ENCODE data around the gene CCPG1. TPM values are rescaled to one million over a fixed set of nuclear protein-coding genes. Genes with fewer than 3 reads are reported as not detected.

Gene CCPG1, protein sequence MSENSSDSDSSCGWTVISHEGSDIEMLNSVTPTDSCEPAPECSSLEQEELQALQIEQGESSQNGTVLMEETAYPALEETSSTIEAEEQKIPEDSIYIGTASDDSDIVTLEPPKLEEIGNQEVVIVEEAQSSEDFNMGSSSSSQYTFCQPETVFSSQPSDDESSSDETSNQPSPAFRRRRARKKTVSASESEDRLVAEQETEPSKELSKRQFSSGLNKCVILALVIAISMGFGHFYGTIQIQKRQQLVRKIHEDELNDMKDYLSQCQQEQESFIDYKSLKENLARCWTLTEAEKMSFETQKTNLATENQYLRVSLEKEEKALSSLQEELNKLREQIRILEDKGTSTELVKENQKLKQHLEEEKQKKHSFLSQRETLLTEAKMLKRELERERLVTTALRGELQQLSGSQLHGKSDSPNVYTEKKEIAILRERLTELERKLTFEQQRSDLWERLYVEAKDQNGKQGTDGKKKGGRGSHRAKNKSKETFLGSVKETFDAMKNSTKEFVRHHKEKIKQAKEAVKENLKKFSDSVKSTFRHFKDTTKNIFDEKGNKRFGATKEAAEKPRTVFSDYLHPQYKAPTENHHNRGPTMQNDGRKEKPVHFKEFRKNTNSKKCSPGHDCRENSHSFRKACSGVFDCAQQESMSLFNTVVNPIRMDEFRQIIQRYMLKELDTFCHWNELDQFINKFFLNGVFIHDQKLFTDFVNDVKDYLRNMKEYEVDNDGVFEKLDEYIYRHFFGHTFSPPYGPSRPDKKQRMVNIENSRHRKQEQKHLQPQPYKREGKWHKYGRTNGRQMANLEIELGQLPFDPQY
- 42.9 and 58.8 TPM in 2 replicates for total RNA-seq

DNA sequence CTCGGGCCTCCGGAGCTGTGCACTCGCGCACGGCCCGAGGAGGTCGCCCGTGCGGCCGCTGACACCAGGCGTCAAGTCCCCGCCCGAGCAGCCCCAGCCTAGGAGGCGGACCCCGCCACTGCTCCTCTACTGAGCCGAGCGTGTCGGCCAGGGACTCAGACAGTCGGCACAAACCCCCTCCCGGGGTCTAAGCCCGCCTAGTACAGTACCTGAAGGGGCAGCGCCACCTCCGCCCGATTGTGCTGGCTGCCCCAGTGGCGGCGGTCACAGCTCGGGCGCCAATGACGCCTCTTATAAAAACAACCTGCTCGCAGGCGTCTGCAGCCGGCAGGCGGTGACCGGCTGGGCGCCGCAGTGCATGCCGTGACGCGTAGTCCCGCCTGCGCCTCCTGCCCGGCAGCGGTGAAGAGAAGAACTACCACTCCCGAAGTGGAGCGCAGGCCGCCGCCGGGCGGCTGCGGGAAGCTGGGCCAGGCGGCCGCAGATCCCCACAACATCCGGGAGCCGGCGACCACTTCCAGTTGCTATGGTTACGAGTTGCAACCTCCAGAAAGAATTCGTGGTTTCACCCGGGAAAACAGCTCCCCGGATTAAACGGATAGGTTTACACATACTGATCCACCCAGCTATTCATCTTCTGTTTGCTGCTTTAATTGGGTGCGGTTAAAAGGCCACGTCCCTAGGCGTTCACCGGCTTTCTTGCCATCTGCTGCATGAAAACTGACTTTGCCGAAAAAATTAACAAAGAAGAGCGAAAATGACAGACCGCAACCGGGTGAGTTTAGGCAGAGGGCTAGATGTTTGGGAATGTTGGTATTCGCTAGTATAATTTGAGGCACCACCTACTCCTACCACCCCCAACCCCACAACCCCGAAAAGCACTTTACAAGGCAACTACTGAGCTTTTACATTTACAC, at the start of gene CCPG1, which contains the start of gene PIERCE2:
CCPG1 (minus strand) TSS at position 348 of the 917 bp plus-strand sequence. CDS start 18,935 bp downstream, outside the sequence.
PIERCE2 (plus strand) TSS at position 484 of the 917 bp plus-strand sequence; CDS start at position 758, 274 bp downstream.

GRCh38 chr15:55318588-55319494, 89.3 kb downstream of the CCPG1 start, which contains the start of the genes PIGB and PIGBOS1:
PIGB (plus strand) TSS chr15:55319222; CDS start chr15:55319251, 29 bp downstream.
PIGBOS1 (minus strand) TSS chr15:55319123; CDS start chr15:55317792, 1,331 bp downstream.

Other genes starting within 250 kb of the CCPG1 start
- 112 and 120 TPM in 2 replicates for gene RSL24D1, start 211.4 kb downstream of the CCPG1 start, total RNA-seq
- 6.5 and 8.7 TPM in 2 replicates for gene RAB27A, start 118.5 kb downstream of the CCPG1 start, total RNA-seq
- gene PIGBOS1, start 89.2 kb downstream of the CCPG1 start, total RNA-seq: 9.1 and 16.4 TPM in 2 replicates
- 8.7 and 8.8 TPM in 2 replicates for gene PIGB, start 89.1 kb downstream of the CCPG1 start, total RNA-seq
- 0.61 and 1.6 TPM in 2 replicates for gene PIERCE2, start 136 bp upstream of the CCPG1 start, total RNA-seq
- gene DNAAF4, start 99.9 kb upstream of the CCPG1 start, total RNA-seq: 0.91 and 2.3 TPM in 2 replicates
- 1.6 and 2.6 TPM in 2 replicates for gene PYGO1, start 180.0 kb upstream of the CCPG1 start, total RNA-seq

All from epithelial cell of umbilical artery (primary cell).